Esophagus muscularis mucosa (tissue), 3 donors: Measurements from ENCODE around the gene AFF1.

Experiments used
- CTCF ChIP-seq, 3 experiments: fragments of 200-600 bp in 2 of 3; fragments of 450-650 bp in 1 of 3; sonication (generic) in 2 of 3; IDR thresholded peaks; one replicate each; pipeline ENCODE4 v1.5.1; 2017 to 2019; ENCODE audit warnings: antibody characterized with exemption in 3 of 3, mild to moderate bottlenecking in 2 of 3, moderate library complexity in 1 of 3
- POLR2A ChIP-seq: fragments of 450-650 bp; IDR thresholded peaks from one replicate; pipeline ENCODE4 v1.6.1; 2017; ENCODE audit warnings: antibody characterized with exemption, moderate library complexity, mild to moderate bottlenecking, low read depth

GRCh38 chr4:87066403-87067123 is 131.8 kb downstream of the AFF1 start:
- no peak for TF ChIP-seq CTCF (IDR thresholded peaks at IDR 0.05)
- no peak for TF ChIP-seq POLR2A
